GM23338 (cell line): ENCODE data around the gene AGR2. TPM values are rescaled to one million over a fixed set of nuclear protein-coding genes. Genes with fewer than 3 reads are reported as not detected.

Source experiments
- ATAC-seq: fragments of 200-7000 bp; cut with Tn5 transposase; 3 replicates; pipeline ENCODE4 v1.9.1; 2020
- DNase-seq: peaks from one replicate; pipeline ENCODE4 v3.0.0-alpha.2; 2015; ENCODE audit warnings: low spot score
- H2AFZ ChIP-seq: fragments of 200-600 bp; sonication (generic); 2 replicates; pipeline ENCODE4 v1.8.0; 2016; ENCODE audit warnings: antibody characterized with exemption, mild to moderate bottlenecking, moderate library complexity
- H3F3A ChIP-seq: fragments of 200-600 bp; sonication (generic); replicated peaks from 2 replicates; pipeline ENCODE4 v1.8.0; 2017; ENCODE audit warnings: antibody characterized with exemption, mixed run types, low read depth
- H3K27ac ChIP-seq: fragments of 200-600 bp; sonication (generic); 2 replicates; pipeline ENCODE4 v1.6.1; 2016; ENCODE audit warnings: low read depth
- H3K27me3 ChIP-seq: fragments of 200-600 bp; sonication (generic); 2 replicates; pipeline ENCODE4 v1.8.0; 2016; ENCODE audit warnings: mild to moderate bottlenecking, mixed run types, moderate library complexity; ENCODE audit not compliant: insufficient read depth
- H3K36me3 ChIP-seq: fragments of 200-600 bp; sonication (generic); 2 replicates; pipeline ENCODE4 v1.8.0; 2016; ENCODE audit warnings: mild to moderate bottlenecking; ENCODE audit not compliant: insufficient read depth
- H3K4me1 ChIP-seq: fragments of 200-600 bp; sonication (generic); 2 replicates; pipeline ENCODE4 v1.8.0; 2016; ENCODE audit warnings: mild to moderate bottlenecking, moderate library complexity; ENCODE audit not compliant: insufficient read depth
- H3K4me2 ChIP-seq: fragments of 200-600 bp; sonication (generic); 2 replicates; pipeline ENCODE4 v1.7.1; 2017; ENCODE audit warnings: mixed run types
- H3K4me3 ChIP-seq: fragments of 200-600 bp; sonication (generic); 2 replicates; pipeline ENCODE4 v1.6.1; 2016; ENCODE audit warnings: mixed run types
- H3K79me2 ChIP-seq: fragments of 200-600 bp; sonication (generic); replicated peaks from 2 replicates; pipeline ENCODE4 v1.8.0; 2017; ENCODE audit warnings: mild to moderate bottlenecking; ENCODE audit not compliant: insufficient read depth
- H3K9me2 ChIP-seq: fragments of 200-600 bp; sonication (generic); 2 replicates; pipeline ENCODE4 v1.8.0; 2017; ENCODE audit not compliant: insufficient read depth
- H4K20me1 ChIP-seq: fragments of 200-600 bp; sonication (generic); replicated peaks from 2 replicates; pipeline ENCODE4 v1.8.0; 2017; ENCODE audit warnings: mild to moderate bottlenecking; ENCODE audit not compliant: insufficient read depth
- H3K27ac Mint-ChIP-seq: 2 replicates; pipeline ENCODE4 v1.8.0; 2020; ENCODE audit warnings: inconsistent platforms, mild to moderate bottlenecking, moderate library complexity, mixed read lengths
- H3K27me3 Mint-ChIP-seq: 3 replicates; pipeline ENCODE4 v1.8.0; 2022; ENCODE audit warnings: low read depth, mild to moderate bottlenecking, moderate library complexity, mixed read lengths, inconsistent platforms; ENCODE audit not compliant: insufficient read depth, poor library complexity
- H3K36me3 Mint-ChIP-seq: 3 replicates; pipeline ENCODE4 v1.8.0; 2021; ENCODE audit warnings: low read depth, mild to moderate bottlenecking, inconsistent platforms, moderate library complexity, mixed read lengths
- H3K4me1 Mint-ChIP-seq: 3 replicates; pipeline ENCODE4 v1.8.0; 2020; ENCODE audit warnings: mild to moderate bottlenecking, inconsistent platforms, mixed read lengths
- H3K4me3 Mint-ChIP-seq: 3 replicates; pipeline ENCODE4 v1.8.0; 2021; ENCODE audit warnings: moderate library complexity, mild to moderate bottlenecking, inconsistent platforms, mixed read lengths
- H3K9me3 Mint-ChIP-seq: 3 replicates; pipeline ENCODE4 v1.8.0; 2020; ENCODE audit warnings: moderate library complexity, mild to moderate bottlenecking, inconsistent platforms, mixed read lengths
- CREB1 ChIP-seq: fragments of 250-450 bp; sonication (Bioruptor Pico); IDR thresholded peaks from 2 replicates; pipeline ENCODE4 v1.5.0; 2020; ENCODE audit warnings: low read depth, mild to moderate bottlenecking, moderate library complexity
- CTCF ChIP-seq, 2 experiments: fragments of 200-600 bp in 1 of 2; sonication (generic) in 1 of 2; conservative IDR thresholded peaks; 2 replicates each; pipeline versions ENCODE4 v1.5.1 to v1.6.1; 2016 to 2017; ENCODE audit warnings: antibody characterized with exemption in 2 of 2, low read depth in 2 of 2, mild to moderate bottlenecking in 2 of 2, moderate library complexity in 1 of 2
- ETS1 ChIP-seq: IDR thresholded peaks from 2 replicates; pipeline ENCODE4 v1.6.1; 2016; ENCODE audit warnings: antibody characterized with exemption
- EZH2 ChIP-seq: fragments of 200-600 bp; sonication (generic); IDR thresholded peaks from one replicate; pipeline ENCODE4 v1.8.0; 2017; ENCODE audit warnings: antibody characterized with exemption, mild to moderate bottlenecking, low read depth; ENCODE audit not compliant: unreplicated experiment
- EZH2phosphoT487 ChIP-seq: fragments of 200-600 bp; sonication (generic); IDR thresholded peaks from one replicate; pipeline ENCODE4 v1.8.1; 2018; ENCODE audit warnings: antibody characterized with exemption; ENCODE audit not compliant: unreplicated experiment
- JUNB ChIP-seq: IDR thresholded peaks from one replicate; pipeline ENCODE4 v1.6.1; 2016; ENCODE audit warnings: antibody characterized with exemption; ENCODE audit not compliant: unreplicated experiment
- NANOG ChIP-seq: IDR thresholded peaks from 2 replicates; pipeline ENCODE4 v1.6.1; 2016; ENCODE audit warnings: antibody characterized with exemption, borderline replicate concordance
- POLR2AphosphoS5 ChIP-seq: IDR thresholded peaks from 2 replicates; pipeline ENCODE4 v1.6.1; 2016; ENCODE audit warnings: antibody characterized with exemption, low read depth
- REST ChIP-seq: IDR thresholded peaks from one replicate; pipeline ENCODE4 v1.6.1; 2018; ENCODE audit warnings: antibody characterized with exemption; ENCODE audit not compliant: unreplicated experiment
- STAT1 ChIP-seq: IDR thresholded peaks from one replicate; pipeline ENCODE4 v1.6.1; 2016; ENCODE audit warnings: antibody characterized with exemption; ENCODE audit not compliant: unreplicated experiment
- ZNF114 ChIP-seq: fragments of 250-450 bp; sonication (Bioruptor Pico); IDR thresholded peaks from 2 replicates; pipeline ENCODE4 v1.5.0; 2020; ENCODE audit warnings: mild to moderate bottlenecking, moderate library complexity
- ZNF331 ChIP-seq: fragments of 250-450 bp; sonication (Bioruptor Pico); IDR thresholded peaks from 2 replicates; pipeline ENCODE4 v1.5.0; 2020; ENCODE audit warnings: low read depth, mild to moderate bottlenecking, moderate library complexity
- polyA plus RNA-seq: library from polyadenylated mRNA; unstranded; fragments of >200 nt; fragmentation: Nextera tagmentation; extraction: Ambion mirVana; gene quantifications from 2 replicates; pipeline ENCODE4 v1.2.1, GENCODE V29; 2016
- total RNA-seq: library from RNA; depleted of rRNA; stranded (reverse); fragments of >200 nt; shearing (Covaris generic); gene quantifications from 2 replicates; pipeline ENCODE4 v1.2.3, GENCODE V29; 2014
- TF ChIP-seq, protein P1 (sequence below): fragments of 250-450 bp; sonication (Bioruptor Pico); IDR thresholded peaks from 2 replicates; pipeline ENCODE4 v1.5.0; 2020; ENCODE audit warnings: mild to moderate bottlenecking, moderate library complexity

AGR2 gene
- total and polyA plus RNA-seq, 2 experiments from 2014 or later, result not detected

DNA sequence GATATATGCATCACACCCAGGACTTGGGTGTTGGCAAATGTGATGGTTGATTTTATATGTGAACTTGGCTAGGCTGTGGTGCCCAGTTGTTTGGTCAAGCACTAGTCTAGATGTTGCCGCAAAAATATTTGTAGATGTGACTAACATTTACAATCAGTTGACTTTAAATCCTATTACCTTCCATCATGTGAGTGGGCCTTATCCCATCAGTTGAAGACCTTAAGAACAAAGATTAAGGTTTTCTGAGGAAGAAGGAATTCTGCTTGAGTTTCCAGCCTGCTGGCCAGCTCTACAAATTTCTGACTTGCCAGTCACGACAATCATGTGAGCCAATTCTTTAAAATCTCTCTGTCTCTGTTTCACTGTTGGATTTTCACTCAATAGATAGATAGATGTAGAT lies 30.9 kb downstream of the AGR2 start:
- Histone ChIP-seq H3K4me1 (peaks cover 32% of the 10 kb centered on the region), H2AFZ (no peak overlapping the region), H4K20me1 (no peaks in the 10 kb centered on the region; the same call in 1 of the 2 replicates), H3K4me2 (no peak overlapping the region), H3K79me2 (peaks cover 44% of the 10 kb centered on the region), H3K36me3 (no peaks in the 10 kb centered on the region), H3K9me2 (no peaks in the 10 kb centered on the region), H3K4me3 (no peak overlapping the region), H3K27ac (no peak overlapping the region), H3F3A (no peaks in the 10 kb centered on the region), H3K27me3 (no peaks in the 10 kb centered on the region)
- no peak overlapping the region for H3K27ac Mint-ChIP-seq
- H3K9me3 Mint-ChIP-seq, result no peaks in the 10 kb centered on the region; the same call in 2 of the 3 replicates
- H3K27me3 Mint-ChIP-seq, result peaks cover 1% of the 10 kb centered on the region
- 0 out of 3 replicates have a peak, but pooled peaks cover under 1% of the 10 kb centered on the region for H3K36me3 Mint-ChIP-seq
- no peak overlapping the region for H3K4me3 Mint-ChIP-seq
- no peak for ATAC-seq
- TF ChIP-seq EZH2phosphoT487, result no peak
- TF ChIP-seq ZNF331, result no peak
- TF ChIP-seq REST, result no peak
- TF ChIP-seq POLR2AphosphoS5, result no peak
- TF ChIP-seq STAT1, result no peak
- no peak for TF ChIP-seq CREB1 (CRISPR knock-in tag)
- TF ChIP-seq EZH2, result no peak
- no peak for TF ChIP-seq NANOG
- no peak for TF ChIP-seq CTCF (conservative IDR thresholded peaks at IDR 0.05; ENCODE audit: low read depth in 2 of 2)
- no peak for TF ChIP-seq ZNF114 (CRISPR knock-in tag)
- TF ChIP-seq, protein P1, sequence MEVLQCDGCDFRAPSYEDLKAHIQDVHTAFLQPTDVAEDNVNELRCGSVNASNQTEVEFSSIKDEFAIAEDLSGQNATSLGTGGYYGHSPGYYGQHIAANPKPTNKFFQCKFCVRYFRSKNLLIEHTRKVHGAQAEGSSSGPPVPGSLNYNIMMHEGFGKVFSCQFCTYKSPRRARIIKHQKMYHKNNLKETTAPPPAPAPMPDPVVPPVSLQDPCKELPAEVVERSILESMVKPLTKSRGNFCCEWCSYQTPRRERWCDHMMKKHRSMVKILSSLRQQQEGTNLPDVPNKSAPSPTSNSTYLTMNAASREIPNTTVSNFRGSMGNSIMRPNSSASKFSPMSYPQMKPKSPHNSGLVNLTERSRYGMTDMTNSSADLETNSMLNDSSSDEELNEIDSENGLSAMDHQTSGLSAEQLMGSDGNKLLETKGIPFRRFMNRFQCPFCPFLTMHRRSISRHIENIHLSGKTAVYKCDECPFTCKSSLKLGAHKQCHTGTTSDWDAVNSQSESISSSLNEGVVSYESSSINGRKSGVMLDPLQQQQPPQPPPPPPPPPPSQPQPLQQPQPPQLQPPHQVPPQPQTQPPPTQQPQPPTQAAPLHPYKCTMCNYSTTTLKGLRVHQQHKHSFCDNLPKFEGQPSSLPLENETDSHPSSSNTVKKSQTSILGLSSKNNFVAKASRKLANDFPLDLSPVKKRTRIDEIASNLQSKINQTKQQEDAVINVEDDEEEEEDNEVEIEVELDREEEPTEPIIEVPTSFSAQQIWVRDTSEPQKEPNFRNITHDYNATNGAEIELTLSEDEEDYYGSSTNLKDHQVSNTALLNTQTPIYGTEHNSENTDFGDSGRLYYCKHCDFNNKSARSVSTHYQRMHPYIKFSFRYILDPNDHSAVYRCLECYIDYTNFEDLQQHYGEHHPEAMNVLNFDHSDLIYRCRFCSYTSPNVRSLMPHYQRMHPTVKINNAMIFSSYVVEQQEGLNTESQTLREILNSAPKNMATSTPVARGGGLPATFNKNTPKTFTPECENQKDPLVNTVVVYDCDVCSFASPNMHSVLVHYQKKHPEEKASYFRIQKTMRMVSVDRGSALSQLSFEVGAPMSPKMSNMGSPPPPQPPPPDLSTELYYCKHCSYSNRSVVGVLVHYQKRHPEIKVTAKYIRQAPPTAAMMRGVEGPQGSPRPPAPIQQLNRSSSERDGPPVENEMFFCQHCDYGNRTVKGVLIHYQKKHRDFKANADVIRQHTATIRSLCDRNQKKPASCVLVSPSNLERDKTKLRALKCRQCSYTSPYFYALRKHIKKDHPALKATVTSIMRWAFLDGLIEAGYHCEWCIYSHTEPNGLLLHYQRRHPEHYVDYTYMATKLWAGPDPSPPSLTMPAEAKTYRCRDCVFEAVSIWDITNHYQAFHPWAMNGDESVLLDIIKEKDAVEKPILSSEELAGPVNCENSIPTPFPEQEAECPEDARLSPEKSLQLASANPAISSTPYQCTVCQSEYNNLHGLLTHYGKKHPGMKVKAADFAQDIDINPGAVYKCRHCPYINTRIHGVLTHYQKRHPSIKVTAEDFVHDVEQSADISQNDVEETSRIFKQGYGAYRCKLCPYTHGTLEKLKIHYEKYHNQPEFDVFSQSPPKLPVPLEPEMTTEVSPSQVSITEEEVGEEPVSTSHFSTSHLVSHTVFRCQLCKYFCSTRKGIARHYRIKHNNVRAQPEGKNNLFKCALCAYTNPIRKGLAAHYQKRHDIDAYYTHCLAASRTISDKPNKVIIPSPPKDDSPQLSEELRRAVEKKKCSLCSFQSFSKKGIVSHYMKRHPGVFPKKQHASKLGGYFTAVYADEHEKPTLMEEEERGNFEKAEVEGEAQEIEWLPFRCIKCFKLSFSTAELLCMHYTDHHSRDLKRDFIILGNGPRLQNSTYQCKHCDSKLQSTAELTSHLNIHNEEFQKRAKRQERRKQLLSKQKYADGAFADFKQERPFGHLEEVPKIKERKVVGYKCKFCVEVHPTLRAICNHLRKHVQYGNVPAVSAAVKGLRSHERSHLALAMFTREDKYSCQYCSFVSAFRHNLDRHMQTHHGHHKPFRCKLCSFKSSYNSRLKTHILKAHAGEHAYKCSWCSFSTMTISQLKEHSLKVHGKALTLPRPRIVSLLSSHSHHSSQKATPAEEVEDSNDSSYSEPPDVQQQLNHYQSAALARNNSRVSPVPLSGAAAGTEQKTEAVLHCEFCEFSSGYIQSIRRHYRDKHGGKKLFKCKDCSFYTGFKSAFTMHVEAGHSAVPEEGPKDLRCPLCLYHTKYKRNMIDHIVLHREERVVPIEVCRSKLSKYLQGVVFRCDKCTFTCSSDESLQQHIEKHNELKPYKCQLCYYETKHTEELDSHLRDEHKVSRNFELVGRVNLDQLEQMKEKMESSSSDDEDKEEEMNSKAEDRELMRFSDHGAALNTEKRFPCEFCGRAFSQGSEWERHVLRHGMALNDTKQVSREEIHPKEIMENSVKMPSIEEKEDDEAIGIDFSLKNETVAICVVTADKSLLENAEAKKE (CRISPR knock-in tag), result no peak
- TF ChIP-seq JUNB, result no peak
- no peak for TF ChIP-seq ETS1
- peaks cover 31% of the 10 kb centered on the region for H3K4me1 Mint-ChIP-seq
- DNase-seq, result no peak
